HUES64 (cell line): ENCODE measurements around the gene ODF2L.

Source experiments
- H3K27ac ChIP-seq: 2 replicates; pipeline ENCODE4 v1.7.0; 2013; ENCODE audit warnings: low read depth, low read length, inconsistent platforms
- H3K27me3 ChIP-seq: 2 replicates; pipeline ENCODE4 v1.6.1; 2013; ENCODE audit warnings: mild to moderate bottlenecking, low read length; ENCODE audit not compliant: insufficient read depth
- H3K36me3 ChIP-seq: 2 replicates; pipeline ENCODE4 v1.6.1; 2013; ENCODE audit warnings: mild to moderate bottlenecking, low read length; ENCODE audit not compliant: insufficient read depth
- H3K4me1 ChIP-seq: 2 replicates; pipeline ENCODE4 v1.6.1; 2013; ENCODE audit warnings: mild to moderate bottlenecking, low read length, moderate library complexity; ENCODE audit not compliant: insufficient read depth
- H3K4me3 ChIP-seq: 2 replicates; pipeline ENCODE4 v1.5.1; 2013; ENCODE audit warnings: mild to moderate bottlenecking, low read length, moderate library complexity
- H3K9ac ChIP-seq: 2 replicates; pipeline ENCODE4 v1.6.1; 2013; ENCODE audit warnings: mild to moderate bottlenecking, low read depth, low read length
- H3K9me3 ChIP-seq: 2 replicates; pipeline ENCODE4 v1.6.1; 2013; ENCODE audit warnings: low read depth, low read length; ENCODE audit not compliant: insufficient read depth
- WGBS: fragments of 150-250, 120-280 bp; methylation state at CpG from one replicate; pipeline ENCODE4 v1.1.7; 2013; ENCODE audit warnings: missing lambda C conversion rate; 5-methylcytosine and 5-hydroxymethylcytosine counted together

The ODF2L gene

GRCh38 chr1:86382878-86383277 is 13.2 kb downstream of the ODF2L start:
- Histone ChIP-seq H3K27ac (no peak overlapping the region), H3K4me3 (no peak overlapping the region), H3K9me3 (peaks cover 5% of the 10 kb centered on the region), H3K9ac (no peak overlapping the region; the same call in 1 of the 2 replicates), H3K4me1 (no peaks in the 10 kb centered on the region), H3K36me3 (peaks cover 6% of the 10 kb centered on the region; the same call in 1 of the 2 replicates), H3K27me3 (no peaks in the 10 kb centered on the region)
- no CpG with 5 or more reads among the region's 1 CpG for WGBS

DNA sequence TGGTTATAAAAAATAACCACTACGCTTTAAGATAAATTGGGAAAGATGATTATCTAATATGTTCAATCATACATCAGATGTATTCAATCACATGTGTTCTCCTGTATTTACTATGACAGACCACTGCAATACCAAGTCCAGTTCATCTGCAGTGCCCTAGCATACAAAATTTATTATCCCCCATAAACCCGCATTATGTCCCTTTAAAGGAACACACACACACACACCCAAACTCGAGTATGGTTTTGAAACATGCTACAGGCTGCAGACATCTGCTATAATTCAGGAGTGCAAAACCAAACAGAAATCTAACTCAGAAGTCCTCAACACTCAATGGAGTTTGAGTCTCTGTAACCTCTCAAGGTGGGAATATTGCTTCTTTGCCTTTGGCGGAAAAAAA is 14.9 kb downstream of the ODF2L start:
- Histone ChIP-seq H3K4me3 (no peak overlapping the region), H3K9ac (no peak overlapping the region), H3K36me3 (peaks cover 13% of the 10 kb centered on the region), H3K27me3 (no peaks in the 10 kb centered on the region), H3K4me1 (no peaks in the 10 kb centered on the region), H3K9me3 (peaks cover 15% of the 10 kb centered on the region), H3K27ac (no peak overlapping the region)
- 90% methylated on average over 2 of the region's 4 CpGs for WGBS

DNA sequence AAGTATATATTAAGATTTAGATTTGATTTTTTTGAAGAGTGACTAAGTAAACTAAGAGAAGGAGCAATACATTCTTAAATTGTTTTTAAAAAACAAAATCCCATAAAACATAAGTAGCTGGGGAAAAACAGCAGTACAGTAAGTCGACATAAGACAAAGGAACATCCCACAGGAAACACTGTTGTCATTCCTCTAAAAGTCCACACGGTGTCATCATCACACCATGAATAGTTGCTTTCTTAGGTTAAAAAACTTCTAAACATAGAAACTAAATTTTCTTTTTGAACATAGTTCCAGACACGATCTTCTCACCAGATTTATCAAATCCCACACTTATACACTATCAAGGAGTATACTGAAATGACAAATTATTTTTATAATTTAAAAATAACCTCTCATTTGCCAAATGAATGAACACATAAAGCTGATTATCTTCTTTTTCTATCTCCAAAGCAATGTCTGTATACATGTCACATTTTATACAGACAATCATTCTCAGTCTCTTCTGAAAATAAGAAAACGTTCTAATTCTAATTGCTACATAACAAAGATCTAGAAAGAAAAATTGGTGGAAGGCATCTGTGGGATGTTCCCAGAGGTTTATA is 15.8 kb downstream of the ODF2L start:
- no peak overlapping the region for H3K27ac ChIP-seq
- WGBS: 26% methylated on average over 3 of the region's 4 CpGs
- H3K27me3 ChIP-seq: no peaks in the 10 kb centered on the region
- peaks cover 21% of the 10 kb centered on the region for H3K36me3 ChIP-seq
- peaks cover 15% of the 10 kb centered on the region for H3K9me3 ChIP-seq
- H3K4me1 ChIP-seq: no peaks in the 10 kb centered on the region
- H3K4me3 ChIP-seq: no peak overlapping the region
- H3K9ac ChIP-seq: no peak overlapping the region

DNA sequence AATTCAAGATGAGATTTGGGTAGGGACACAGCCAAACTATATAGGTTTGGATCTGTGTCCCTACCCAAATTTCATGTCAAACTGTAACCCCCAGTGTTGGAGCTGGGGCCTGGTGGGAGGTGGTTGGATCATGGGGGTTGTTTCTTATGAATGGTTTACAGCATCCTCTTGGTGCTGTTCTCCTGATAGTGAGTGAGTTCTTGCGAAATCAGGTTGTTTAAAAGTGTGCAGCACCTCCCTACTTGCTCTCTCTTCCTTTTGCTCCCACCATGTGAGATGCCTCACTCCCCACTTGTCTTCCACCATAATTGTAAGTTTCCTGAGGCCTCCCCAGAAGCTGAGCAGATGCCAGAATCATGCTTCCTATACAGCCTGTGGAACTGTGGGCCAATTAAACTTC is 17.3 kb downstream of the ODF2L start:
- H3K27me3 ChIP-seq: no peaks in the 10 kb centered on the region
- WGBS: 83% methylated on average over 1 of the region's 1 CpG
- peaks cover 15% of the 10 kb centered on the region for H3K9me3 ChIP-seq
- H3K27ac ChIP-seq: no peak overlapping the region
- peaks cover 33% of the 10 kb centered on the region for H3K36me3 ChIP-seq
- no peak overlapping the region for H3K4me3 ChIP-seq
- no peak overlapping the region for H3K9ac ChIP-seq
- H3K4me1 ChIP-seq: no peaks in the 10 kb centered on the region

DNA sequence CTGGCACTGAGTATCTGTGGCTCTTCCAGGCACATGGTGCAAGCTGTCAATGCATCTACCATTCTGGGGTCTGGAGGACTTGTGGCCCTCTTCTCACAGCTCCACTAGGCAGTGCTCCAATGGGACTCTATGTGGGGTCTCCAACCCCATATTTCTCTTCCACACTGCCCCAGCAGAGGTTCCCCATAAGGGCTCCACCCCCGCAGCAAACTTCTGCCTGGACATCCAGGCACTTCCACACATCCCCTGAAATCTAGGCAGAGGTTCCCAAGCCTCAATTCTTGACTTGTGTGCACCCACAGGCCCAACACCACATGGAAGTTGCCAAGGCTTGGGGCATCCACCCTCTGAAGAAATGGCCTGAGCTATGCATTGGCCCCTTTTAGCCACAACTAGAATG is 18.8 kb downstream of the ODF2L start:
- Histone ChIP-seq H3K4me3 (no peak overlapping the region), H3K27me3 (no peaks in the 10 kb centered on the region), H3K9ac (no peak overlapping the region), H3K9me3 (peaks cover 15% of the 10 kb centered on the region), H3K36me3 (peaks cover 36% of the 10 kb centered on the region), H3K27ac (no peak overlapping the region), H3K4me1 (no peaks in the 10 kb centered on the region)
- WGBS: 93% methylated on average over 1 of the region's 1 CpG

DNA sequence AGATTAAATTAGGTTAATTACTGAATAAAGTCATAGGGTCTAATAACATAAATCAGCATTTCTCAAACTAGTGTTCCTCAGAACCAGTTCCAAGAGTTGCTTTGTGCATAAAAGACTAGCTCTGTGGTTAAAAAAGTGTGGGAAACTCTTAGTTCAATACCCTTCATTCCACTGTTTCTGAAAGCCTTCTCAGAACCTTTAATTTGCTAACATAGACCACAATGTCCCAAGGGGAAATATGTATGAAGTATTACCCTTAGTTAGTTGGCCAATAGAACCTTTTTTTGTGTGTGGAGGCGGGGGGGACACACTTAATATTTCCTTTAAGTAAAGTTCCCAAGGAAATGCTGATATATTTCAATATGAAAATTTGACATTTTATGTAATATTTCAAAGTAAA is 20.4 kb downstream of the ODF2L start:
- Histone ChIP-seq H3K9me3 (peaks cover 15% of the 10 kb centered on the region), H3K27me3 (no peaks in the 10 kb centered on the region), H3K4me1 (no peaks in the 10 kb centered on the region), H3K27ac (no peak overlapping the region), H3K4me3 (no peak overlapping the region), H3K36me3 (peaks cover 36% of the 10 kb centered on the region), H3K9ac (no peak overlapping the region)
- no CpG with 5 or more reads among the region's 1 CpG for WGBS

DNA sequence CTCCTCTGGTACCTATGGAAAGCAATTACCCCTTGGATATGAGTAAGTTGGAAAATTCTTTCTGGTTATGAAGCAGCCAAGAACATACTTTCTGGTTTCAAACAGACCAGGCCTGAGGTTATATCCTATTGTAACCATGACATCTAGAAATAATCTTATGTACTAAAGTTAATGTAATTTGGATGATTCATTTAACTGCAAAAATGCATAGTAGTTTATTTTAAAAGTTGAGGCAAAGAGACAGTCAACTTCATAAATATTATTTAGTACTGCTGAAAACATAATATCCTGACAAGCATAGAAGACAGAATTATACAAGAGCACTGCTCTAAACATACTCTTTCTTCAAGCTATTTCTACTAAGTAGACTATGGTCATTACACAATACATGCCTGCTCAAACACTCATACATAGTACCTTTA is 25.5 kb downstream of the ODF2L start:
- H3K4me1 ChIP-seq: no peaks in the 10 kb centered on the region
- no peaks in the 10 kb centered on the region for H3K9me3 ChIP-seq
- no peak overlapping the region for H3K4me3 ChIP-seq
- H3K27ac ChIP-seq: no peak overlapping the region
- H3K9ac ChIP-seq: no peak overlapping the region
- H3K27me3 ChIP-seq: no peaks in the 10 kb centered on the region
- H3K36me3 ChIP-seq: peaks cover 23% of the 10 kb centered on the region

- Histone ChIP-seq H3K36me3 (peaks cover 6% of the 10 kb centered on the region; the same call in 1 of the 2 replicates), H3K9ac (no peak overlapping the region), H3K4me3 (no peak overlapping the region), H3K27ac (no peak overlapping the region), H3K27me3 (no peaks in the 10 kb centered on the region), H3K4me1 (no peaks in the 10 kb centered on the region), H3K9me3 (no peaks in the 10 kb centered on the region)
- 91% methylated on average over 6 of the region's 6 CpGs for WGBS
These were observed 30.2 kb downstream of the ODF2L start for GRCh38 chr1:86365896-86366295.

GRCh38 chr1:86362807-86363206 is 33.3 kb downstream of the ODF2L start:
- peaks cover 13% of the 10 kb centered on the region for H3K36me3 ChIP-seq
- no peak overlapping the region for H3K9ac ChIP-seq
- 98% methylated on average over 4 of the region's 4 CpGs for WGBS
- no peak overlapping the region for H3K27ac ChIP-seq
- H3K4me3 ChIP-seq: no peak overlapping the region
- no peaks in the 10 kb centered on the region for H3K27me3 ChIP-seq
- no peaks in the 10 kb centered on the region for H3K9me3 ChIP-seq
- no peaks in the 10 kb centered on the region for H3K4me1 ChIP-seq

DNA sequence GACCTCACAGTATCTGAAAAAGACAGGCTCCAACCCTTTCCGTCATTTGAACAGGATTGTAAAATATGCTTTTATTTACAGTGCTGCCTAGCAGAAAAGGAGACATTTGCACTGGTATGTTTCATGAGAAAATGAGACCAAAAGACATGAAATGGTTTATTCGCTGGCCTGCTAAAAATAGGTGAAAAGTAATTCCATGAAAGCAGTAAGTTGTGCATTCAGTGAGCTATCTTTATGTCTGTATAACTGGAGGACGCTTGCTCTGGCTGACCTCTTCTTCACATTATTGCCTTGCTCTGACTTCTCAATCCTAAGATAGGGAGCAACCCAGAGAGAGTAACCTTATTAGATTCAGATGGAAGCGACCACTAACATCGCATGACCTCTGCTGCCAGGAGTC is 38.3 kb downstream of the ODF2L start:
- H3K9ac ChIP-seq: no peak overlapping the region
- H3K36me3 ChIP-seq: peaks cover 40% of the 10 kb centered on the region
- no peaks in the 10 kb centered on the region for H3K9me3 ChIP-seq
- H3K27ac ChIP-seq: no peak overlapping the region
- H3K4me3 ChIP-seq: no peak overlapping the region
- 96% methylated on average over 5 of the region's 5 CpGs for WGBS
- no peaks in the 10 kb centered on the region for H3K4me1 ChIP-seq
- H3K27me3 ChIP-seq: no peaks in the 10 kb centered on the region

GRCh38 chr1:86356247-86356646 is 39.9 kb downstream of the ODF2L start:
- Histone ChIP-seq H3K27me3 (no peaks in the 10 kb centered on the region), H3K9me3 (no peaks in the 10 kb centered on the region), H3K9ac (no peak overlapping the region), H3K4me1 (no peaks in the 10 kb centered on the region), H3K36me3 (peaks cover 49% of the 10 kb centered on the region), H3K27ac (no peak overlapping the region), H3K4me3 (no peak overlapping the region)
- 95% methylated on average over 10 of the region's 10 CpGs for WGBS

DNA sequence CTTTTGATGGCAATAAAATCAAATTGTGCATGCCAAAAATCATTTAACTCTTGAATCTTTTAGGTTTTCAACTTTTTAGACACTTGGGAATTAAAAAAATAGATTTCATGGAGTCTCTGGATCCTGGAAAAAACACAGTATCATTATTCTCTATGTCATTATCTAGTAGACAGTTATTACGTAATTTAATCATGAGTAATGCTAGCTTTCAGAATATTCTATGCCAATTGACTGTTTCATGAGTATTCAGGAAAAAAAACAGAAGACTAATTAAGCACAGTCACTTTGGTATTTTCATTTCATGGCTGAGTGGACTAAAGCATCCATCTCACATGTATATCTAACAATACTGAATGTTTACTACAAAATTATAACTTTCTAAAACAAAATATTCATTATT is 44.0 kb downstream of the ODF2L start:
- no peak overlapping the region for H3K27ac ChIP-seq
- H3K27me3 ChIP-seq: no peaks in the 10 kb centered on the region
- peaks cover 33% of the 10 kb centered on the region for H3K36me3 ChIP-seq
- no peaks in the 10 kb centered on the region for H3K4me1 ChIP-seq
- no peak overlapping the region for H3K4me3 ChIP-seq
- no peak overlapping the region for H3K9ac ChIP-seq
- no peaks in the 10 kb centered on the region for H3K9me3 ChIP-seq
- WGBS: no CpG with 5 or more reads among the region's 1 CpG
